ENCODE data around the gene LY86.

LY86 gene

DNA sequence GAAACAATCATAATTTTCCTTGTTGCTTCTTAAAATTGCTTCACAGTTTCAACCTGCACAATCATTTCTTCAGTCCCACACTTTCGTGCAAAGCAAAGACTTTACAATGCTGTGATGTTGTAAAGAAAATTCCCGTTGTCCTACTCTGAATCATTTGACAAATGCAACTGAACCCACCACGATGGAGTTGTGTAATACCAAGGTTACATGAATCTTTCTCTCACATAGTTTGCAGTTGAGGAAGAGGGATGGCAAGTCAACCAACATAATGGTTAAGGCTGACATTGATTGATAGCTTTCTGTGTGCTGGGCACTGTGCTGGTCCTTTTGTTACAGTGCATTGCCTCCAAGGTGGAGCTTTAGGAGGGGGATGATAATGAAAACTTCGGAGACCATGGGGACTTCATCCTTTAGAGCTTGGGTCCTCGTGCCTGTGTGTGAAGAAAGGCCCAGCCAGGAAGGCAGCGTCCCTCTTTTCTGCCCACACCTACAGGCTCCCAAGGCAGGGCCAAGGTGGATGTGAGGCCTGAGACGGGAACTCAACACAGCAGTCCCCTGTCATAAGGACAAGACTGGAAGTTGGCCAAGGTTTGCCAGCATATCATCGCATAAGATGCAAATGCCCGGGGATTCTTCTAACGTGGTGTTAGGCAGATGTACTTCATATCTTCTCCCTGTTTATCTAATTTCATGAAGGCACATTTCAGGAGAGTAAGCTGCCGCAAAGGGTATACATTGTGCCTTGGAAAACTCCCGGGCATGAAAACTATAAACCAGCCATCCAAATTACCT lies 96.9 kb downstream of the LY86 start:
- peak; percentile 14 for DNase-seq

DNA sequence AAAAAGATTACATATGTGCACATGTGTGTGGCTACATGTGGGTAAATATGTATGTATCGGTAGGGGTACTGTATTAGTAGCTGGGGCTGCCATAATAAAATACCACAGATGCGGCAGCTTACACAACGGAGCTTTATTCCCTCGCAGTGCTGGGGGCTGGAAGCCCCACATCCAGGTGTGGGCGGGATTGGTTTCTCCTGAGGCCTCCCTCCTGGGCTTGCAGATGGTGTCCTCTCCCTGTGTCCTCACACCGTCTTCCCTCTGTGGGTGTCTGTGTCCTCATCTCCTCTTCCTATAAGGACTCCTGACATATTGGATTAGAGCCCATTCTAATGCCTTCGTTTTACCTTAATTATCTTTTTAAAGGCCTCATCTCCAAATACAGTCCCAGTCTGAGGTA lies 97.7 kb downstream of the LY86 start:
- no peak for DNase-seq

DNA sequence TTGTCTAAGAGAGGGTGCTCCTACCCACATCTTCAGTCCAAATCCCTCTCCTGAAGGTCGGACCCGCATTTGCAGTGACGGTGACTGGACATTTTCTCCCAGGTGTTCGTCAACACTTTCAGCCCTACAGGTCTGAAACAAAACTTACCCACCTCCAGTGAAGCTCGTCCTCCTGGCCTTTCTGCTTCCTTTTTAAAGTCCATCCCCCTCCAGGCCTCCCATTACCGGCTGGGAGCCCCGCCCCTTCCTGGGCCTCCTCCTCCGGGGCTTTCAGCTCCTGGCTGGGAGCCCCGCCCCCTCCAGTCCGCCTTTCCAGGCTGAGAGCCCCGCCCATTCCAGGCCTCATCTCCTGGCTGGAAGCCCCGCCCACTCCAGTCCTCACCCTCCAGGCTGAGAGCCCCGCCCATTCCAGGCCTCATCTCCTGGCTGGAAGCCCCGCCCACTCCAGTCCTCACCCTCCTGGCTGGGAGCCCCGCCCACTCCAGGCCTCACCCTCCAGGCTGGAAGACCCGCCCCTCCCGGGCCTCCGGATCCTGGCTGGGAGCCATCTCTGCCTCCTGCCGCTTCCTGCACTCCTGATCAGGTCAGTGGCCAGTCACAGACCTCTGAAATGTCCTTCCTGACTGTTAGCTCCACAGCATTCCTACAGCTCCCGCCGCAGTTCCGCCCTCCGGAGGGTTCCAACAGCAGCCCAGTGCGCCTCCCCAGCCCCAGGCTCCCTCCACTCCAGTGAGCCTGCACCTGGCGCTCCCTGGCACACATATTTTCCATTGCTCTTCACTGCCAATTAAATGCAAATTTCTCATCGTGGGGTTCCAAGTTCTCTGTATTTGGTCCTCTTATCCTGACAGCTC lies 98.5 kb downstream of the LY86 start:
- peak; percentile 94 for DNase-seq

DNA sequence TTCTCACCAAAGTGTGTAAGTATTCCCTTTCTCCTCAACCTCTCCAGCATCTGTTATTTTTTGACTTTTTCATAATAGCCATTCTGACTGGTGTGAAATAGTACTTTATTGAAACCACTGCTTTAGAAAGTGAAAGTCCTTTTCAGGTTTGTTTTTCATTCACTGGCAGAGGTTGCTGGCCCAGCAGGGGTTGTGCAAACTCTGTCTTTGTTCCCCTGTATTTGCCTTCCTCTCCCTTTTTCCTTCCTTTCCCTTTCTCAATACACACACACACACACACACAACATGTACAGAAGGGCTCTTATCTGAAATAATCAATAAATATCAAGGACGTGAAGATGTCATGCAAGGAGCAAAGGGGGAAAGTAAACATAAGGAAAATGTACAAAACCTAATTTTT lies 99.8 kb downstream of the LY86 start:
- no peak for DNase-seq

DNA sequence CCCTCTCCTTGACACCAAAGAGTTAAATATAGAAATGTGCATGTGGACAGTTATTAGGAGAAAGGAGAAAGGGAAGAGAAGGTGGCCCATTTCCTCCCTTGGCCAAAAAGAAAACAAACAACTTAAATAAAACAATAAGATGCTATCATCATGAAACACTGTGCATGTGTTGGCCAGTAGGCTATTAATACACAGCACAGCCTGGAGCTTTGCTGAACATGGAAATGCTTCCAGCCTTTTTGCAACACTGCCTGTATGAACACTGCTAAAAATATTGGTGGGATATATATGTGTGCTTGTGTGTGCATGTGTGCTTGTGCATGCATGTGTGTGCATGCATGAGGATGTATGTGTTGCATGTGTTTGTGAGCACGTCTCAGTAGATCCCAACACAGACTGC lies 100.4 kb downstream of the LY86 start:
- no peak for DNase-seq

DNA sequence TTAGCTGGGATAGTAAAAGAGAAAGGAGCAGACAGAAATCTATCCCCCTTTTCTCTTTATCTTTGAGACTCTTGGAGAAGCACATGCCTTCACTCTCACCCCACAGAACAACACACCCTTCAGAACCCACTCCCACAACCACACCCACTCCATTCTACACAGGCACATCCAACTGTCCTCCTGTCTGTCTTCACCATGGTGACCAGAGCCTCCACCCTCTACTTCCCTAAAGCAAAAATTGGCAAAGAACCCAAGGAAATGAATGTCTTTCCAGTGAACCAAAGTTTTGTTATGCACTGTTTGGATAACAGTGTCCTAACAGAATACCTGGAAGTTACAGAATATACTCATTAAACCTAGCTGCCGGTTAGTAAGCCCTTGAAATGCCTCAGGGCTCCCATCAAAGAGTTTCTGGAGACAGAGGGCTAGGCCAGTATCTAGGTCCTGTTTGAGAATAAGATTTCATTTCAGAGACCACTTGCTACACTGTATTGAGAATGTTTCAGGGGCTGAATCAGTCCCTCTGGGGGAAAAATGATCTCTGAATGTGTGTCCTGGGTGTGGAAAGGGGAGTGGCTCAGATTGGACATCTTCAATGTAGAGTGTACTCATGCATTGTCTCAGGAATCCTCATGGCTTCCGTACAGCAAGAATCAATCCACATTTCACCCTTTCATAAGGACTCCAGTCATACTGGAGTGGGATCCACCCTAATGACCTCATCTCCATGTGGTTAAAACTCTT lies 101.1 kb downstream of the LY86 start:
- no peak for DNase-seq

DNA sequence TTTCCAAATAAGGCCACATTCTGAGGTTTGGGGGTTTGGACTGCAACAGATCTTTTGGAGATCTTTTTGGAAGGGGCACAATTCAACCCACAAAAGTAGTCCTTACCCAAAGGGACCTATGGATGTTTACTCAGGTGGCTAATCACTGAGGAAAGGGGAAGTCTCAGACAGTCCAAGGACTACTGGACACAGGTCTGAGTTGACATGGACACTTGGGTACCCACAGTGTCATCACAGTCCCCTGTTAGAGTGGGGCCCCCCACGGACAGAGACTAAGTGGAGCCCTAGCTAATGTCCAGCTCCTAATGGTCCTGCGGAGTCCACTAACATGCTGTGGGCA lies 101.6 kb downstream of the LY86 start:
- no peak for DNase-seq

DNA sequence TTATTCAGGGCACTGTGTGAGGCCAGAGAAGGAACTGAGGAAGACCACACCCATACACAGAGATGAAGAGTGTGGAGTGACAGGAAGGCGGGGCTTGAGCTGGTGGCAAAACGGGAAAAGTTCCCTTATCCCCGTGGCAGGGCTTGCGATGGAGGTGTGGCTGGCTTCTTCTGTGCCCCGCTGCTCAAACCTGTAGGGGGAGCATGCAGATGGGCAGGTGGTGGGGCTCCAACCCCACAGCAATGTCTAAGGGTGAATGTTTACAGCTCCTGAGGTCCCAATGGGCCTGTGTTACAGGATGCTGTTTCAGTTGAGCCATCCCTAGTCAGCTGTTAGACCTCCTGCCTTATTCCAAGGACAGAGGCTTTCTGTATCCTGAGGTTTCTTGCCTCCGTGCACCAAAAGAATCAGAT lies 105.9 kb downstream of the LY86 start:
- no peak for DNase-seq

DNA sequence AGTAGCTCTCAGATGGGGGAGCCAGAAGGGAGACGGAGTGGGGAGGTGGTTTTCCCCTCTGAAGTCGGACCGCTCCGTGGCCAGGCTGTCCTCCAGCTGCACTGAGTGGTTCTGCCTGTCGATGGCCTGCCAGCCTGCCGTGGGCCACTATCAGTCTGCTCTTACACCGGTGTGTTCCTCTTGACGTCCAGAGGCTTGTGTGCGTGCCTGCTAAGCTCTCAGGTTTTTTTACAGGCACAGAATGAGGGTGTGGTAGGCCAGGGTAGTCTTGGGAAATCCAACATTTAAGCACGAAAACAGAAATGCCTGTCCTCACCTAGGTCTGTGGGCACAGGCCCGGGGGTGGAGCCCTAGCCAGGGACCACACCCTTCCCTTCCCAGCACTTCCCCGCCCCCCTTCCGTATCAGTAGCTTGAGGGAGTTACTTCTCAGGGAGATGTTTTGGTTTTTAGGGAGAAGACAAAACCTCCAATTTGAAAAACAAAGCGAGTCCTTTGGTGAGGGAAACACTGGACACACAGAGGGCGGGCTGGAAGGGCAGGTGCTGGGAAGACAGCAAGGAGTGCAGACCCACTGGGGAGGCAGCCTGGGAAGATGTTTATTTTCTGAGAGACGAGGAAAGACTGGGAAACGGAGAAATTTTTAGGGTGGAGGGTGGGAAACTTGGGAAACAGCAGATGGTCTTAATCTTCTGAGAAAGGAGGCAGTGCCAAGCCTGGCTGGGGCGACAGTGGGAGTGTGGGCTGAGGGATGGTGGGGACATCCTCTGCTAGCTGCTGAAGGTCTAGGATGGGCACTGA lies 106.5 kb downstream of the LY86 start:
- DNase-seq, result no peak

DNA sequence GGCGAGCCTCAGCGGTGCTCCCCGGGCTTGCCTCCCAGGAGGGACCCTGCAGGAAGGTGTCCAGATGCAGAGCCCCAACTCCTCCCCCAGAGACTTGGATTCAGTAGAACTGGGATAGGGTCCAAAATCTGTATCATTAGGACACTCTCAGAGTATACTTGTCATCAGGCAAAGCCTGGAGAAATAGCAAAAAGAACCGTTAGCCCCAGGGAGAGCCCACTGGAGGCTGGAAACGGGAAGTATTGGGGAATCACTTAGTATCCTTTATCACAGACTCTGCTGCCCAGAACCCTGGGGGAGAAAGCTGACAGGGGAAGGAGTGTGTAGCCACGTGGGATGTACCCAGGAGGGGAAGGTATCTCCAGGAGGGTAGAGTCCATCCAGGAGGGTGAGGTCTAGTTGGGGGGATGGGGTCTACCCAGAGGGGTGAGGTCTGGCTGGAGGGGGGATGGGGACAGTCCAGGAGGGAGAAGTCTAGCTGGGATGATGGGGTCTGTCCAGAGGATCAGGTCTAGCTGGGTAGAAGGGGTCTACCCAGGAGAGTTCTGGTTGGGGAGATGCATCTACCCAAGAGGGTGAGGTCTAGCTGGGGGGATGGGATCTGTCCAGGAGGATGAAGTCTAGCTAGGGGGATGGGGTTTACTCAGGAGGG lies 107.2 kb downstream of the LY86 start:
- no peak for DNase-seq

DNA sequence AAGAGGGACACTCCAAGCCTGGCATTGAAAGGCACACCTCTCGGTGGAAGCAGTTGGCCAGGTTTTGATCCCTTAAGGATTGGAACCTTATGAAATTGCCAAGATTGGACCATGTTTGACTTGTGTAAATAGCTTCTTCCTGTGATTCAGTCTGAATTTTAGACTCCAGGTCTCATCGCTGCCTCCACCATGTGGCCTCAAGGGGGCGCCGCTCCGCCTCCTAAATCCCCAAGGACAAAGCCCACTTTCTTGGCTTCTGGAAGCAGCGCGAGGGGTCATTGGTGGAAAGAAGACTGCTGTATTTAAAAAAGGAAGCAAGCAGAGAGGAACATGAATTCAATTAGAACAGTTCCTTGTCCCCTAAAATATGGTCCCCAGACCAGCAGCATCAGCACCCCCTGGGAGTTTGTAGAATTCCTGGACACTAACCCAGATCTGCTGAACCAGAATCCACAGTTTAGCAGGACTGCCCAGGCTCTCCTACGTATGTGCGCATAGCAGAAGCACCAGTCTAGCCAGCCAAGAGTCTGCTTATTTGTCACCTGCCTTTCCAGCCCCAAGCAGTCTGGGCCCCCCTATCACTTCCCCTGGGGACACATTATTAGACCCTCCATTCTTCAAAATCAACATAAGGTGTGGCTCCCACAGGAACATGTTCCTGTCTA lies 108.5 kb downstream of the LY86 start:
- DNase-seq, result peak; percentile 61

DNA sequence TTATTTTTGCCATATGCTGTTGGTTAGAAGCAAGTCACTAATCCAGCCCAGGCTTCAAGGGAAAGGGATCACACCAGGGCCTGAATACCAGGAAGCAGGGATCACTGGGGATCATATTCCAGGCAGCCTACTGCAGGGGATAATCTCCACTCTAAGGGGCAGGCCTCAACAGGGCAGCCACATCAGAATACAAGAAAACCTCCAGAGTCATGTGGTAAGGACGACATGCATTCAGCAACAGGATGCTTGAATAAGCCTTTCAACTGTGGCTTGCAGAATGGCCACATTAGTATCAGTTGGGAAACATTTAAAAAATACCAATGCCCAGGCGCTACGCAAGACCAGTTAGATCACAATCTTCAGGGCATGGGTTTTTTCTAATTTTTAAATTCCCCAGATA lies 109.1 kb downstream of the LY86 start:
- no peak for DNase-seq

DNA sequence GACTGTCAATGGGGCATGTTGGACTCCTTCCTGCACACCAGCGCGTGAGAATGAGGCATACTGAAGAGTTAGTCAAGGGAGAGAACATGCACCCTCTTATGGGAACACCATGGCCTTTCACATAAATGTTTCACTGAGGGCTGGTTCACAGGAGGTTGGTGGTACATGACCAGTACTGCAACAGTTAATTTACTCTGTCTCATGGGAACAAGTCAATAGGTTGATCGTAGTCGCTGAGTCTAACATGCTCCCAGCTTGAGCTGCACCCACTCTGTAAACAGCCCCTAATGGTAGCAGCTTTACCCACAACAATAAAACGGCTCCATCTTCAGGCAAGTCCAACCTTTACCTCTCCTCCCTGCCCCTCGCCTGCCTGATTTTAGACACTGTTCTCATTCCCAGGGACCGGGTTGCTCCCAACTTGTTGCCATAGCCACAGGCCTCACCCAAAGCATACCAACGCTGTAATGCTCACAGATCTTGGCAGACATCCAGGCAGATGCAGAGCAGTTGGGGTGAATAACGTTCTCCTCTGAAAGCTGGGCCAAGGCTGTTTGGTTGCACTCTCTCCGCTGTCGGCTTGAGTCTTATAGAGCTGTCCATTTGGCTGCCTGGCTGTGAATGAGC lies 111.3 kb downstream of the LY86 start:
- DNase-seq, result peak; percentile 83

DNA sequence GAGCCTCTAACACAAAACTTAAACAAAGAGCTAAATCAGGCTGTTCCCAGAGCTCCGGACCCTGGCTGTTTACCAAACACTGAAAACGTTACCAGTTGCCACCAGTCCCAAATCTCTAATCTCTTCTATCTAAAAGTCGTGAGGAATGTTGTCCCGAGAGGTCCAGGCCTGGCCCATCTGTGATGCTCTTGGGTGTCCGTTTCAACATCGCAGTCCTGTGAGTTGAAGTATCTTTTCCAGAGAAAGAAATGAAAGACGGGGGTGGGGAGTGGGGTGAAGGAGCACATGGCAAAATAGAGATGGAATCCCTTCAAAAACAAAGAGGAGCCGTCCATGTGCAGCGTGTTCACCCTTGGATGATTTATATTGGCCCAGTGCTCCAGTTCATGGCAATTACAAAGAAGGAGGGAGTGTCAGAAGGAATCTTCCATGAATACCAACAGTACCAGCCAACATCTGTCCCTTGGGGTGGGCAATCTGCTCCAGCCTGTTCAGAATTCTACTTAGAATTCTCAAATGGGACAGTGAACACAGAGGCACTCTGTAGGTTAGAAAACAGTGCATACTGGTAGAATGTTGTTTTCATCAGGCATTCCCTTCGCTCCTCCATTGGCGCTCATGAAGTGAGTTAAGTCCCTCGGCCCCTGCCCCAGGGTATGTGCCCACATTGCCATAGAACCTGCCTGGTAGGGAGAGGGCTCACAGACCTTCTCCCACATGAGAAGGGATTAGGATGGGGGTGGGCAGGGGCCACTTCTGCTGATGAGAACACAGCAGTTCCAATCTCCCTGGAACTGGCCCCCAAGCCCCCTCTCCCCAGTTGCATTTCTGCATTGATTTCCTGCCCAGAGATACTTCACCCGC lies 112.1 kb downstream of the LY86 start:
- no peak for DNase-seq

DNA sequence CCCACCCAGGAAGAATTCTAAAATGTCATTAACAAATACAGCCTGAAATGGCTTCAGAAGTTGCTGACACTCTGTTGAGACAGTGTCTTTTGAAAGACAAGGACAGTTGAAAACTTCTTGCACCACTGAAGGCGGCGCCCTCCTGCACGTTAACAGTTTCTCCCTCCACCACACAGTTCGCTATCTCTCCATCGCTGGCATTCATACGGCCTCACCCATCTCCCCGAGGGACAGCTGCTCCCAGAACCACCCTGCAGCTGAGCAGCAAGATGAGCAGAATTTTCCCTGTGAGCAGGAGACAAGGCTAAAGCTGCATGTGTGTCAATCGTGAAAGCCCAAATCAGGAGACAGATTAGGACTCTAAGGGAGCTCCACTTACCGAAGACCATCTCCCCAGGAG lies 113.3 kb downstream of the LY86 start:
- no peak for DNase-seq

DNA sequence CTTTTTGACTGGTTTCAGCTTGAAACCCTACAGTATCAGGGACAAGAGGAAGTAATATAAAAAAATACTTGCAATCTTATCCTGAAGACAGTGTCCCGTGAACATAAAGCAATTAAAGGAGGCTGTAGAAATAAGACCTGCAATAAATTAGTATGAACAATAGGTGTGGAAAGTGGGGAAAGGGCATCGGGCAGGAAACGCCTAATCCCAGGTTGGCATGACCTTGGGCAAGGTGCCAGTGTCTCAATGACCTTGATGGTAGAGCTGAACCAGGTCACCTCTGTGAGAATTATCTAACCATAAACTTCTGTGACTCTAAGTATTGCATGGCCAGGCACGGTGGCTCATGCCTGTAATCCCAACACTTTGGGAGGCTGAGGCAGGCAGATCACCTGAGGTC lies 115.2 kb downstream of the LY86 start:
- DNase-seq, result no peak

Data from kidney glomerular epithelial cell (primary cell).